HepG2 (cell line): ENCODE measurements around the gene RHBDD1. TPM values are rescaled to one million over a fixed set of nuclear protein-coding genes. Genes with fewer than 3 reads are reported as not detected.
A peak's percentile ranks its signal among the peaks of the same experiment; 100 is the strongest.

Experiments
- ATRX ChIP-seq: sonication (generic); formaldehyde crosslinking; IDR thresholded peaks from 2 replicates; pipeline ENCODE4 v1.4.0; 2020; ENCODE audit warnings: missing genetic modification reagents, borderline replicate concordance
- GATAD2A ChIP-seq: IDR thresholded peaks from 2 replicates; pipeline ENCODE4 v1.6.1; 2016
- GLI4 ChIP-seq: sonication (generic); formaldehyde crosslinking; IDR thresholded peaks from 2 replicates; pipeline ENCODE4 v1.5.1; 2020; ENCODE audit warnings: missing genetic modification reagents, mild to moderate bottlenecking, moderate library complexity, borderline replicate concordance
- GTF2F1 ChIP-seq: fragments of 150-350 bp; IDR thresholded peaks from 2 replicates; pipeline ENCODE4 v1.6.1; 2014; ENCODE audit warnings: low read length
- MBD4 ChIP-seq: IDR thresholded peaks from 2 replicates; pipeline ENCODE4 v1.6.1; 2012; ENCODE audit warnings: low read length, inconsistent platforms, borderline replicate concordance
- NRL ChIP-seq: sonication (generic); formaldehyde crosslinking; IDR thresholded peaks from 2 replicates; pipeline ENCODE4 v1.5.0; 2020; ENCODE audit warnings: missing genetic modification reagents, mild to moderate bottlenecking, moderate library complexity, borderline replicate concordance
- RAD21 ChIP-seq: fragments of 450-650 bp; formaldehyde crosslinking; IDR thresholded peaks from 2 replicates; pipeline ENCODE4 v1.5.0; 2020; ENCODE audit warnings: mild to moderate bottlenecking
- SALL1 ChIP-seq: sonication (generic); formaldehyde crosslinking; IDR thresholded peaks from 2 replicates; pipeline ENCODE4 v1.8.0; 2022; ENCODE audit warnings: mild to moderate bottlenecking, missing genetic modification reagents
- SUZ12 ChIP-seq: fragments of 150-350 bp; IDR thresholded peaks from 2 replicates; pipeline ENCODE4 v1.6.1; 2014; ENCODE audit warnings: low read depth, low read length
- TBX2 ChIP-seq: sonication (generic); formaldehyde crosslinking; IDR thresholded peaks from 2 replicates; pipeline ENCODE4 v1.5.0; 2020; ENCODE audit warnings: missing genetic modification reagents, mild to moderate bottlenecking, borderline replicate concordance
- ZFX ChIP-seq: sonication (generic); formaldehyde crosslinking; IDR thresholded peaks from 2 replicates; pipeline ENCODE4 v1.4.0; 2020; ENCODE audit warnings: mild to moderate bottlenecking, low read depth, missing genetic modification reagents, moderate library complexity
- polyA plus RNA-seq, 8 experiments: library from polyadenylated mRNA; depleted of rRNA in 3 of 8; stranded (reverse) in 7 of 8; unstranded in 1 of 8; fragments of >200 nt; fragmentation: Illumina TruSeq in 4 of 8; extraction: Trizol in 4 of 8; gene quantifications; 2 replicates each; pipeline versions ENCODE4 v1.2.1 to v1.2.3, GENCODE V29; 2011 to 2016; ENCODE audit warnings: low read depth in 4 of 8, missing spikeins in 1 of 8, mixed read lengths in 1 of 8; ENCODE audit not compliant: insufficient read depth in 1 of 8
- total RNA-seq, 5 experiments: library from RNA; depleted of rRNA; stranded (reverse); fragments of >200 nt; fragmentation: Illumina TruSeq; extraction: Trizol; gene quantifications; 2 replicates each; pipeline ENCODE4 v1.2.3, GENCODE V29; 2016; ENCODE audit warnings: low read depth in 1 of 5
- TF ChIP-seq, protein P1 (sequence below): sonication (generic); formaldehyde crosslinking; IDR thresholded peaks from 2 replicates; pipeline ENCODE4 v1.8.1; 2023; ENCODE audit warnings: missing genetic modification reagents, inconsistent platforms, borderline replicate concordance
- TF ChIP-seq, protein P2 (sequence below): sonication (generic); formaldehyde crosslinking; IDR thresholded peaks from 2 replicates; pipeline ENCODE4 v1.4.0; 2020; ENCODE audit warnings: mild to moderate bottlenecking, missing genetic modification reagents
- TF ChIP-seq, protein P3 (sequence below): sonication (generic); formaldehyde crosslinking; IDR thresholded peaks from 2 replicates; pipeline ENCODE4 v1.5.1; 2020; ENCODE audit warnings: missing genetic modification reagents, mild to moderate bottlenecking, borderline replicate concordance
- TF ChIP-seq, protein P4 (sequence below): sonication (generic); formaldehyde crosslinking; IDR thresholded peaks from 2 replicates; pipeline ENCODE4 v1.8.0; 2022; ENCODE audit warnings: low read depth, missing genetic modification reagents
- TF ChIP-seq, protein P5 (sequence below): IDR thresholded peaks from 2 replicates; pipeline ENCODE4 v1.6.1; 2016; ENCODE audit warnings: mild to moderate bottlenecking, missing biosample characterization, missing genetic modification reagents
- TF ChIP-seq, protein P6 (sequence below): sonication (generic); formaldehyde crosslinking; IDR thresholded peaks from 2 replicates; pipeline ENCODE4 v1.5.1; 2020; ENCODE audit warnings: missing genetic modification reagents, mild to moderate bottlenecking, borderline replicate concordance
- TF ChIP-seq, protein P7 (sequence below): sonication (generic); formaldehyde crosslinking; IDR thresholded peaks from 2 replicates; pipeline ENCODE4 v1.8.0; 2022; ENCODE audit warnings: missing genetic modification reagents, mild to moderate bottlenecking, moderate library complexity, borderline replicate concordance

The RHBDD1 gene
- total and polyA plus RNA-seq, 2 of the 13 experiments (the other 11 are each of a cell fraction or from before 2014, with no cell fraction given): 8.2 to 9.5 TPM

DNA sequence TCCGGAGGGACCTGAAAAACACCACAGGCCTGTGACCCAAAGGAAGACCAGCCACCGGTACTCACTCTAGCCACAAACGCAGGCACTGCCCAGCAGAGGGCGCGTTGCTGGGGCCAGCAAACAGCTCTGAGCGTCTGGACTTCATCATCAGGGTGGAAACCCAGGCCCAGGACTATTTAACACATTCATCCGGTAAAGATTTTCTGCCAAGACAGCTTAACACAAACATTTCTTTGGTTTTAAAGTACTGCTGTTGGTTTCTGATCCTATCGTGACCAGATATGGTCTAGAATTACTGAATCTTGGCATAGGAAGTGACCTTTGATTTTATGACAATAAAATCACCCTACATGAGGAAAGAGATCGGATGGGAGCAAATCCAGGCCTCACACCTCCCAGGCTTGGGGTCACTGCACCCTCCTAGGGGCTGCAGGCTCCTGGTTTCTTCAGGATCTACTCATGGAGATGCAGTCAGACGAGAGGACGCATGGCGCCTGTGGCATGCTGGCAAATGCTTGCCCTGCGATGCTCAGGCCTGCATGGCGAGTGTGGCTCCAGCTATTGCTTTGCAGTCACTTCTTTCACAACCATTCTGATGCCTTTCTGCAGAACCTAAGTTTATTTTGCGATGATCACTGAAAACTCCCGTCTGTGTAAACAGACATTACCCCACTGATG lies 197.8 kb downstream of the RHBDD1 start (continued):
- TF ChIP-seq GLI4 (no peak), ZFX (CRISPR knock-in tag) (0 out of 2 replicates have a peak, but pooled peaks have one; percentile 30), ATRX (CRISPR knock-in tag) (no peak), SUZ12 (no peak), MBD4 (no peak), NRL (0 out of 2 replicates have a peak, but pooled peaks have one; percentile 63), TBX2 (CRISPR knock-in tag) (0 out of 2 replicates have a peak, but pooled peaks have one; percentile 19), GTF2F1 (no peak), RAD21 (CRISPR knock-in tag) (peak; percentile 70; the same call in 1 of the 2 replicates), GATAD2A (no peak), SALL1 (CRISPR knock-in tag) (peak; percentile 39; the same call in 1 of the 2 replicates)
- TF ChIP-seq, protein P1, sequence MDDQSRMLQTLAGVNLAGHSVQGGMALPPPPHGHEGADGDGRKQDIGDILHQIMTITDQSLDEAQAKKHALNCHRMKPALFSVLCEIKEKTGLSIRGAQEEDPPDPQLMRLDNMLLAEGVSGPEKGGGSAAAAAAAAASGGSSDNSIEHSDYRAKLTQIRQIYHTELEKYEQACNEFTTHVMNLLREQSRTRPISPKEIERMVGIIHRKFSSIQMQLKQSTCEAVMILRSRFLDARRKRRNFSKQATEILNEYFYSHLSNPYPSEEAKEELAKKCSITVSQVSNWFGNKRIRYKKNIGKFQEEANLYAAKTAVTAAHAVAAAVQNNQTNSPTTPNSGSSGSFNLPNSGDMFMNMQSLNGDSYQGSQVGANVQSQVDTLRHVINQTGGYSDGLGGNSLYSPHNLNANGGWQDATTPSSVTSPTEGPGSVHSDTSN (CRISPR knock-in tag): no peak
- TF ChIP-seq, protein P2, sequence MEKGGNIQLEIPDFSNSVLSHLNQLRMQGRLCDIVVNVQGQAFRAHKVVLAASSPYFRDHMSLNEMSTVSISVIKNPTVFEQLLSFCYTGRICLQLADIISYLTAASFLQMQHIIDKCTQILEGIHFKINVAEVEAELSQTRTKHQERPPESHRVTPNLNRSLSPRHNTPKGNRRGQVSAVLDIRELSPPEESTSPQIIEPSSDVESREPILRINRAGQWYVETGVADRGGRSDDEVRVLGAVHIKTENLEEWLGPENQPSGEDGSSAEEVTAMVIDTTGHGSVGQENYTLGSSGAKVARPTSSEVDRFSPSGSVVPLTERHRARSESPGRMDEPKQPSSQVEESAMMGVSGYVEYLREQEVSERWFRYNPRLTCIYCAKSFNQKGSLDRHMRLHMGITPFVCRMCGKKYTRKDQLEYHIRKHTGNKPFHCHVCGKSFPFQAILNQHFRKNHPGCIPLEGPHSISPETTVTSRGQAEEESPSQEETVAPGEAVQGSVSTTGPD (CRISPR knock-in tag): no peak
- TF ChIP-seq, protein P3, sequence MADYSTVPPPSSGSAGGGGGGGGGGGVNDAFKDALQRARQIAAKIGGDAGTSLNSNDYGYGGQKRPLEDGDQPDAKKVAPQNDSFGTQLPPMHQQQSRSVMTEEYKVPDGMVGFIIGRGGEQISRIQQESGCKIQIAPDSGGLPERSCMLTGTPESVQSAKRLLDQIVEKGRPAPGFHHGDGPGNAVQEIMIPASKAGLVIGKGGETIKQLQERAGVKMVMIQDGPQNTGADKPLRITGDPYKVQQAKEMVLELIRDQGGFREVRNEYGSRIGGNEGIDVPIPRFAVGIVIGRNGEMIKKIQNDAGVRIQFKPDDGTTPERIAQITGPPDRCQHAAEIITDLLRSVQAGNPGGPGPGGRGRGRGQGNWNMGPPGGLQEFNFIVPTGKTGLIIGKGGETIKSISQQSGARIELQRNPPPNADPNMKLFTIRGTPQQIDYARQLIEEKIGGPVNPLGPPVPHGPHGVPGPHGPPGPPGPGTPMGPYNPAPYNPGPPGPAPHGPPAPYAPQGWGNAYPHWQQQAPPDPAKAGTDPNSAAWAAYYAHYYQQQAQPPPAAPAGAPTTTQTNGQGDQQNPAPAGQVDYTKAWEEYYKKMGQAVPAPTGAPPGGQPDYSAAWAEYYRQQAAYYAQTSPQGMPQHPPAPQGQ (CRISPR knock-in tag): no peak
- TF ChIP-seq, protein P4, sequence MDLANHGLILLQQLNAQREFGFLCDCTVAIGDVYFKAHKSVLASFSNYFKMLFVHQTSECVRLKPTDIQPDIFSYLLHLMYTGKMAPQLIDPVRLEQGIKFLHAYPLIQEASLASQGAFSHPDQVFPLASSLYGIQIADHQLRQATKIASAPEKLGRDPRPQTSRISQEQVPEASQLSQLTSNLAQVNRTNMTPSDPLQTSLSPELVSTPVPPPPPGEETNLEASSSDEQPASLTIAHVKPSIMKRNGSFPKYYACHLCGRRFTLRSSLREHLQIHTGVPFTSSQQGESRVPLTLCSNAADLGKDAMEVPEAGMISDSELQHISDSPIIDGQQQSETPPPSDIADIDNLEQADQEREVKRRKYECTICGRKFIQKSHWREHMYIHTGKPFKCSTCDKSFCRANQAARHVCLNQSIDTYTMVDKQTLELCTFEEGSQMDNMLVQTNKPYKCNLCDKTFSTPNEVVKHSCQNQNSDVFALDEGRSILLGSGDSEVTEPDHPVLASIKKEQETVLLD: no peak
- TF ChIP-seq, protein P5, sequence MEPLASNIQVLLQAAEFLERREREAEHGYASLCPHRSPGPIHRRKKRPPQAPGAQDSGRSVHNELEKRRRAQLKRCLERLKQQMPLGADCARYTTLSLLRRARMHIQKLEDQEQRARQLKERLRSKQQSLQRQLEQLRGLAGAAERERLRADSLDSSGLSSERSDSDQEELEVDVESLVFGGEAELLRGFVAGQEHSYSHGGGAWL (CRISPR knock-in tag): no peak
- TF ChIP-seq, protein P6, sequence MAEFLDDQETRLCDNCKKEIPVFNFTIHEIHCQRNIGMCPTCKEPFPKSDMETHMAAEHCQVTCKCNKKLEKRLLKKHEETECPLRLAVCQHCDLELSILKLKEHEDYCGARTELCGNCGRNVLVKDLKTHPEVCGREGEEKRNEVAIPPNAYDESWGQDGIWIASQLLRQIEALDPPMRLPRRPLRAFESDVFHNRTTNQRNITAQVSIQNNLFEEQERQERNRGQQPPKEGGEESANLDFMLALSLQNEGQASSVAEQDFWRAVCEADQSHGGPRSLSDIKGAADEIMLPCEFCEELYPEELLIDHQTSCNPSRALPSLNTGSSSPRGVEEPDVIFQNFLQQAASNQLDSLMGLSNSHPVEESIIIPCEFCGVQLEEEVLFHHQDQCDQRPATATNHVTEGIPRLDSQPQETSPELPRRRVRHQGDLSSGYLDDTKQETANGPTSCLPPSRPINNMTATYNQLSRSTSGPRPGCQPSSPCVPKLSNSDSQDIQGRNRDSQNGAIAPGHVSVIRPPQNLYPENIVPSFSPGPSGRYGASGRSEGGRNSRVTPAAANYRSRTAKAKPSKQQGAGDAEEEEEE (CRISPR knock-in tag): no peak
- TF ChIP-seq, protein P7, sequence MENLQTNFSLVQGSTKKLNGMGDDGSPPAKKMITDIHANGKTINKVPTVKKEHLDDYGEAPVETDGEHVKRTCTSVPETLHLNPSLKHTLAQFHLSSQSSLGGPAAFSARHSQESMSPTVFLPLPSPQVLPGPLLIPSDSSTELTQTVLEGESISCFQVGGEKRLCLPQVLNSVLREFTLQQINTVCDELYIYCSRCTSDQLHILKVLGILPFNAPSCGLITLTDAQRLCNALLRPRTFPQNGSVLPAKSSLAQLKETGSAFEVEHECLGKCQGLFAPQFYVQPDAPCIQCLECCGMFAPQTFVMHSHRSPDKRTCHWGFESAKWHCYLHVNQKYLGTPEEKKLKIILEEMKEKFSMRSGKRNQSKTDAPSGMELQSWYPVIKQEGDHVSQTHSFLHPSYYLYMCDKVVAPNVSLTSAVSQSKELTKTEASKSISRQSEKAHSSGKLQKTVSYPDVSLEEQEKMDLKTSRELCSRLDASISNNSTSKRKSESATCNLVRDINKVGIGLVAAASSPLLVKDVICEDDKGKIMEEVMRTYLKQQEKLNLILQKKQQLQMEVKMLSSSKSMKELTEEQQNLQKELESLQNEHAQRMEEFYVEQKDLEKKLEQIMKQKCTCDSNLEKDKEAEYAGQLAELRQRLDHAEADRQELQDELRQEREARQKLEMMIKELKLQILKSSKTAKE (CRISPR knock-in tag): no peak
